ENCODE data around the gene SPTLC2. TPM values are rescaled to one million over a fixed set of nuclear protein-coding genes. Genes with fewer than 3 reads are reported as not detected.
A peak's percentile ranks its signal among the peaks of the same experiment; 100 is the strongest.

The SPTLC2 gene
- total RNA-seq, 1 donor = 48.4 TPM

DNA sequence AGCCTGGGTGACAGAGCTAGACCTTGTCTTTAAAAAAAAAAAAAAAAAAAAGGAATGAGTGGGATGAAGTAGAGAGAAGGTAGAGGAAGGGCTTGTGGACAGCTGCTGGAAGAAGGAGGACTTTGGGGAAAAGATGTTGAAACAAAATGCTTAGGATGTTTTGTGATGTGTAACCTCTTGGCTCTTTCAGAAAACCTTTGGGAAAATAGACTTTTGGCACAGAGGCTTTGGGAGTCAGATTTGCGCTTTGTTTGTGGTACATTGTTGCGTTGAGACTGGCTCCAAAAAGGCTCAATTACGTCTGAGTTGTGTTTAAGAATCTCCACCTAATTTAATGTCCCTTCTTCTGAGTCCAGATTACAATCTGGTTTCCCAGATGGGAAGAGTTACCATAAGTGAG, 32.9 kb upstream of the SPTLC2 start:
- TF ChIP-seq, protein P1, sequence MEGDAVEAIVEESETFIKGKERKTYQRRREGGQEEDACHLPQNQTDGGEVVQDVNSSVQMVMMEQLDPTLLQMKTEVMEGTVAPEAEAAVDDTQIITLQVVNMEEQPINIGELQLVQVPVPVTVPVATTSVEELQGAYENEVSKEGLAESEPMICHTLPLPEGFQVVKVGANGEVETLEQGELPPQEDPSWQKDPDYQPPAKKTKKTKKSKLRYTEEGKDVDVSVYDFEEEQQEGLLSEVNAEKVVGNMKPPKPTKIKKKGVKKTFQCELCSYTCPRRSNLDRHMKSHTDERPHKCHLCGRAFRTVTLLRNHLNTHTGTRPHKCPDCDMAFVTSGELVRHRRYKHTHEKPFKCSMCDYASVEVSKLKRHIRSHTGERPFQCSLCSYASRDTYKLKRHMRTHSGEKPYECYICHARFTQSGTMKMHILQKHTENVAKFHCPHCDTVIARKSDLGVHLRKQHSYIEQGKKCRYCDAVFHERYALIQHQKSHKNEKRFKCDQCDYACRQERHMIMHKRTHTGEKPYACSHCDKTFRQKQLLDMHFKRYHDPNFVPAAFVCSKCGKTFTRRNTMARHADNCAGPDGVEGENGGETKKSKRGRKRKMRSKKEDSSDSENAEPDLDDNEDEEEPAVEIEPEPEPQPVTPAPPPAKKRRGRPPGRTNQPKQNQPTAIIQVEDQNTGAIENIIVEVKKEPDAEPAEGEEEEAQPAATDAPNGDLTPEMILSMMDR (IDR thresholded peaks at IDR 0.05; ENCODE audit: insufficient read depth, low read depth, low read length) = no peak
- no peak overlapping the region for H3K4me3 ChIP-seq (ENCODE audit: low read depth, low read length)
- peak; percentile 40 for DNase-seq (ENCODE audit: low read depth)

DNA sequence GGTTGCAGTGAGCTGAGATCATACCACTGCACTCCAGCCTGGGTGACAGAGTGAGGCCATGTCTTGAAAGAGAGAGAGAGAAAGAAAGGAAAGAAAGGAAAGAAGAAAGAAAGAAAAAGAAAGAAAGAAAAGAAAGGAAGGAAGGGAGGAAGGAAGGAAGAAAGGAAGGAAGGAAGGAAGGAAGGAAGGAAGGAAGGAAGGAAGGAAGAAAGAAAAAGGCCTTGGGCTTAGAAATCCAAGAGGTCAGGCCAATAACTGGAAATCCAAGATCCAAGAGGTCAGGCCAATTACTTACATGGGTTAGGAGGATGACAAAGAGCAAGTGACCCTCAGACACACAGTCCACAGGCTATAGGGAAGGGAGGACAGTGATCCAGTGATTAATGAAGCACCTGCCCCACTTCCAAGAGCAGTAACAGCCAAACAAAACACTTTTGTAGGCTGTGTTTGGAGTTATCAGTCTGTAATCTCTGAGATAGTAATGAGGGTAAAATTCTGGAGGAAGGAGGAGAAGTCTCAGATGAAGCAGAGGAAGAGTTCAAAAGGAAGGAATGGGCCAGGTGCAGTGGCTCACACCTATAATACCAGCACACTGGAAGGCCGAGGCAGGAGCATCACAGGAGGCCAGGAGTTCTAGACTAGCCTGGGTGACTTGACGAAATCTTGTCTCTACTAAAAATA, 32.2 kb upstream of the SPTLC2 start:
- no peak for DNase-seq (ENCODE audit: low read depth)
- TF ChIP-seq, protein P1 (IDR thresholded peaks at IDR 0.05; ENCODE audit: insufficient read depth, low read depth, low read length) = no peak

DNA sequence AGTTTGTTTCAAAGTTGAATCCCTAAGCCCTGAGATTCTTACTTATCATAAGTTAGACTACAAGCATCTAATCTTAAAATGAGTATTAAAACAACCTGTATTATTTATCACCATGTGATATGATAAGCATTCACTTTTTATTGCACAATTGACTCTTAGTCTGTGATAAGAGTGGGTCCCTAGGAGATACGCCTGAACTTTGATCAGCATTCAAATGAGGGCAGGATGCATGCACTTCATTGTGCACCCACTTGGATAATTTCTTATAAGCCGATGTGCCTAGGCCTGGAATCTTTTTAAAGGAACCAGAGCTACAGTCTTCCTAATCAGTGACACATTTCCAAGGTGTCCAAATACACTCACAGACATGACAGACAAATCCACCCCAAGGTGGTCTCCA, 31.4 kb upstream of the SPTLC2 start:
- TF ChIP-seq, protein P1 (IDR thresholded peaks at IDR 0.05; ENCODE audit: insufficient read depth, low read depth, low read length) = no peak
- no peak for DNase-seq (ENCODE audit: low read depth)
- no peak overlapping the region for H3K4me3 ChIP-seq (ENCODE audit: low read depth, low read length)

More for the DNA sequence above, 32.2 kb upstream of the SPTLC2 start:
- H3K4me3 ChIP-seq (ENCODE audit: low read depth, low read length) = no peak overlapping the region

DNA sequence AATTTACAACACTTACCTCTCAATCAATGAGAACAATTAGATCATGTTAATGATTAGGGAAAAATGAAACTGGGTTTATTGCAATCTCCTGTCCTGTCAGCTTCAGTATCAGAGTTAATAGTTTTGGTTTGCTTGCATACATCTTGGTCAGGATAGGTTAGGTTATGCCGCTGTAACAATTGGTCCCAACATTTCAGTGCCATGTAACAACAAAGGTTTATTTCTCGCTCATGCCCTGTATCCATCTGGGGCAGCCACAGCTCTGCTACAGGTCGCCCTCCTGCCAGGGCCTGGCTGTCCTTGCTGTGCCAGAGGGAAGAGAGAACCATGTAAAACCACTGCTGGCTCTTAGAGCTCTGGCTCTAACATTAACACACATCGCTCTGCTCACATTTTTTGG, 30.5 kb upstream of the SPTLC2 start:
- TF ChIP-seq, protein P1 (IDR thresholded peaks at IDR 0.05; ENCODE audit: insufficient read depth, low read depth, low read length) = no peak
- no peak overlapping the region for H3K4me3 ChIP-seq (ENCODE audit: low read depth, low read length)
- no peak for DNase-seq (ENCODE audit: low read depth)

DNA sequence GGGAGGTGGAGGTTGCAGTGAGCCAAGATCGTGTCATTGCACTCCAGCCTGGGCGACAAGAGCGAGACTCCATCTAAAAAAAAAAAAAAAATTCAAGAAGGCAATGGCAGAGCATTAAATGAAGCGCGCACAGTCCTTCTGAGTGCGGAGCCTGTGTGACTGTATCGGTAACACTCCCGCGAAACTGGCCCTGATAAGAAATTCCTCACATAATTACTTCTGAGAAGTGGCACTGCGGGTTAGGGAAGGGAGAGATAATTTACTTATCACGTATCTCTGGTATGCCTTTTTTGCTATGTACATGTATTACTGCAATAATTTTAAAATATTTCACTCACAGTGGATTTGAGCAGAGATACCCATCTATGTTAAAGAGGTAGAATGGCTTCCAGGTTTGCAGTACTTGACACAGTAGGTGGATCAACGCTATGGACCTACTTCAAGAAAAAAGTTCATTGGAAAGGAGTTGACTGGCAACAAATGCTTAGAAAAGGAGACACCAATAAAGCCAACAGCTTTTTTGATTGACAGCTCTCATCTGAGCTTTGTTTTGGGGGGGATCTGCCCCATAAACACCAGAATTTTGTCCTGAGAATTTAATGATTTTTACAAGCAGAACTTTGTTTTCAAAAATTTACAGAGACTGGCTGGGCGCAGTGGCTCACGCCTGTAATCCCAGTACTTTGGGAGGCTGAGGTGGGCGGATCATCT, 29.2 kb upstream of the SPTLC2 start:
- DNase-seq (ENCODE audit: low read depth) = no peak
- TF ChIP-seq, protein P1 (IDR thresholded peaks at IDR 0.05; ENCODE audit: insufficient read depth, low read depth, low read length) = no peak
- H3K4me3 ChIP-seq (ENCODE audit: low read depth, low read length) = no peak overlapping the region

DNA sequence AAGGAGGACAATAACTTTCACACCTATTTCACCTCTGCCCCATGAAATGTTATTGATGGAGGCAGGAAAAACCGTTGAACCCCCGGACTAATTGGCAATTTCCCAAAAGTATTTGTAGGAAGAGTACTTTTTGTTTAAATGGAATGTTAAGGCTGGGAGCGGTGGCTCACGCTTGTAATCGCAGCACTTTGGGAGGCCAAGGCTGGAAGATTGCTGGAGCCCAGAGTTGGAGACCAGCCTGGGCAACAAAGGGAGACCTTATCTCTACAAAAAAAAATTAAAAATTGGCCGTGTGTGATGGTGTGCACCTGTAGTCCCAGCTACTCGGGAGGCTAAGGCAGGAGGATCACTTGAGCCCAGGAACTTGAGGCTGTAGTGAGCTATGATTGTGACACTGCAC, 26.0 kb upstream of the SPTLC2 start:
- TF ChIP-seq, protein P1 (IDR thresholded peaks at IDR 0.05; ENCODE audit: insufficient read depth, low read depth, low read length) = no peak
- DNase-seq (ENCODE audit: low read depth) = no peak
- H3K4me3 ChIP-seq (ENCODE audit: low read depth, low read length) = peak overlapping the region; percentile 59

Measured in fibroblast of villous mesenchyme (primary cell).